IPS-18a (cell line): Measurements from ENCODE around the gene RTCA.
"Not testable (repeated sequence)": the region's sequence is repeated elsewhere in the genome, so short reads cannot be mapped to it uniquely, and the experiment has no call there.

ENCODE experiments used
- H3K27ac ChIP-seq: one replicate; pipeline ENCODE4 v1.5.1; 2013; ENCODE audit warnings: low read length
- H3K27me3 ChIP-seq: one replicate; pipeline ENCODE4 v1.6.1; 2013; ENCODE audit warnings: mild to moderate bottlenecking, low read length; ENCODE audit not compliant: control insufficient read depth, insufficient read depth
- H3K36me3 ChIP-seq: one replicate; pipeline ENCODE4 v1.6.1; 2013; ENCODE audit warnings: low read depth, low read length; ENCODE audit not compliant: control insufficient read depth
- H3K4me1 ChIP-seq: one replicate; pipeline ENCODE4 v1.6.1; 2013; ENCODE audit warnings: low read depth, low read length; ENCODE audit not compliant: control insufficient read depth
- H3K4me3 ChIP-seq: one replicate; pipeline ENCODE4 v1.5.1; 2013; ENCODE audit warnings: low read length
- H3K9ac ChIP-seq: one replicate; pipeline ENCODE4 v1.6.1; 2013; ENCODE audit warnings: mild to moderate bottlenecking, low read length, moderate library complexity
- H3K9me3 ChIP-seq: one replicate; pipeline ENCODE4 v1.6.1; 2013; ENCODE audit warnings: low read depth, low read length; ENCODE audit not compliant: control insufficient read depth

The RTCA gene

DNA sequence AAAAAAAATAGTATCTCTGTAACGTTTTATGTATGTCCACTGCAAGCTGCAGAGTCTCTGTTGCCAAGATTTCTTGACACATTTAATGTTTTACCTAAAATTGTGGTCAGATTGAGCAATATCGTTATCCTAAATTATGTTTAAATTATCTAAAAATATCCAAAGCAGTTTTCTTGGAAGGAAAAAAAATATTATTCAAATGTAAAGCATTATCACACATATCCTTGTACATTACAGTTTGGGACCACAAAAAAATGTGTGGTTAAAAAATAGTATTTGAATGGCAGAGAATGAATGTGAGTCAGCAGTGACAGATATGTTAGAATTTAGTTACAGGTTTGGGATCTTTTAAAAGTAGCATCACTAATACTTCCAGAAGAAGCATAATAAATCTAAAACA lies 65.1 kb downstream of the RTCA start:
- not testable (repeated sequence) for H3K27me3 ChIP-seq, H3K36me3 ChIP-seq, H3K27ac ChIP-seq, H3K9me3 ChIP-seq, H3K4me3 ChIP-seq, H3K9ac ChIP-seq, H3K4me1 ChIP-seq

DNA sequence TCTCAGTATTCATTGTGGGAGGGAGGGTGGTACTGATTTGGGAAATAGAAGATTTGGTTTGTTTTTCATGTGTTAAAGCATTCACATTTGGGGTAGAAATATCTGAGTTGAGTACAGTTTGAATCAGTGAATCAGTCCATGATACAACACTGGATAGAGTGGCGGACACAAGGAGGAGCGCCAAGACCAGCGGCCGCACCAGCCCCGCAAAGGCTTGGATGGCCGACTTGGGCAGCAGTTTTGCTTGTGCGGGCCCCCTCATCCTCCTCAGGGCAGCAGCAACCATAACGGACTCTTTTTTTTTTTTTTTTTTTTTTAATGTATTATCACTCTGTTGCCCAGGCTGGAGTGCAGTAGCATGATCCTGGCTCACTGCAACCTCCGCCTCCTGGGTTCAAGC lies 66.3 kb downstream of the RTCA start:
- H3K27ac ChIP-seq: no peak overlapping the region
- H3K4me1 ChIP-seq: peaks cover 3% of the 10 kb centered on the region
- H3K9ac ChIP-seq: no peak overlapping the region
- no peaks in the 10 kb centered on the region for H3K36me3 ChIP-seq
- no peaks in the 10 kb centered on the region for H3K9me3 ChIP-seq
- no peak overlapping the region for H3K4me3 ChIP-seq
- H3K27me3 ChIP-seq: no peaks in the 10 kb centered on the region

- Histone ChIP-seq H3K9me3 (no peaks in the 10 kb centered on the region), H3K4me1 (peaks cover 3% of the 10 kb centered on the region), H3K36me3 (no peaks in the 10 kb centered on the region), H3K9ac (no peak overlapping the region), H3K4me3 (no peak overlapping the region), H3K27ac (no peak overlapping the region), H3K27me3 (no peaks in the 10 kb centered on the region)
Observed at GRCh38 chr1:100335436-100335835, 69.4 kb downstream of the RTCA start.

- H3K36me3 ChIP-seq, H3K4me1 ChIP-seq, H3K27ac ChIP-seq: not testable (repeated sequence)
Observed at GRCh38 chr1:100337878-100338277, 71.9 kb downstream of the RTCA start.

DNA sequence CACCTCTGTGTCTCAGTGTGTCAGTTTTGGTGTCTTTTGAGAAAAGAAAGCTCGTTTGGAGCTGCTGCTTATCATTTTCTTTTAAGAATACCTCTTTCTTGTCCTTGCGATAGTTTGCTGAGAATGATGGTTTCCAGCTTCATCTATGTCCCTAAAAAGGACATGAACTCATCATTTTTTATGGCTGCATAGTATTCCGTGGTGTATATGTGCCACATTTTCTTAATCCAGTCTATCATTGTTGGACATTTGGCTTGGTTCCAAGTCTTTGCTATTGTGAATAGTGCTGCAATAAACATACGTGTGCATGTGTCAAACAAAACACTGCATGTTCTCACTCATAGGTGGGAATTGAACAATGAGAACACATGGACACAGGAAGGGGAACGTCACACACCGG lies 73.7 kb downstream of the RTCA start:
- H3K4me1 ChIP-seq: not testable (repeated sequence)

More at GRCh38 chr1:100337878-100338277, 71.9 kb downstream of the RTCA start:
- not testable (repeated sequence) for H3K4me3 ChIP-seq, H3K27me3 ChIP-seq, H3K9ac ChIP-seq, H3K9me3 ChIP-seq

DNA sequence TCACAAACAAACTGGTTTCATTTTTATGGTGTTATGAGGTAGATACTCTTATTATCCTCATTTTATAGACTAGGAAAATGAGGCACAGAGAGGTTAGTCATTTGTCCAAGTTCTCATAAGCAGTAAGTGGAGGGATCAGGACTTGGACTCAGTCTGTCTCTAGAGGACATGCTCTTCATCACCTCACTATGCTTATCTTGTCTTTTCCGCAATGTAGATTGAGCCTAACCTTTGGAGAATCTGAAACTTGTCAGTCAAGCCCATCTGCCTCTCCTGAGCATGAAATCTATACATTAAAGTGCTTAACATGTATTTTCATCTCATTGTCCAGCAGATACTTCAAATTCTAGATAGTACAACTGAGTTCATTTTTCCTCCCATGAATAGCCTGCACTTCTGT lies 74.5 kb downstream of the RTCA start:
- H3K36me3 ChIP-seq: no peaks in the 10 kb centered on the region
- H3K9me3 ChIP-seq: no peaks in the 10 kb centered on the region
- H3K27ac ChIP-seq: no peak overlapping the region
- no peak overlapping the region for H3K4me3 ChIP-seq
- H3K9ac ChIP-seq: no peak overlapping the region
- peaks cover 3% of the 10 kb centered on the region for H3K4me1 ChIP-seq
- no peaks in the 10 kb centered on the region for H3K27me3 ChIP-seq

More for the DNA sequence above, 73.7 kb downstream of the RTCA start:
- H3K9ac ChIP-seq, H3K4me3 ChIP-seq, H3K27me3 ChIP-seq, H3K27ac ChIP-seq, H3K36me3 ChIP-seq, H3K9me3 ChIP-seq: not testable (repeated sequence)

DNA sequence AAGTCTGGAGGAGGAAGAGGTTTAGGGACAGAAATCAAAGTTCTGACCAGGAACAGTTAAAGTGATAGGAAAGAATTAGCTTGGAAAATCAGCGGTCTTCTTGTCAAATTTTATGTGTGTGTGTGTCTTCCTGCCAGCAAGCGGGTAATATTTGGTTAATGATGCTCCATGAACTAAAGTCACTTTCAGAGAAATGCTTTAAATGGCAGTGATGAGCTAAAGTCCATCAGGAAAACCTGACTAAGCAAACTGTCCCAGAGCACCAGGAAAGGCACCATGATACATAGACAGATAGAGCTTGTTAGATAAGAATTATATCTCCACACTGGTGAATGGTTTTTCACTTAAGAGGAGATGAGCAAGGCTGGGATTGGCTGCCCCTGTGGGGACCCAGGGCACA lies 76.3 kb downstream of the RTCA start:
- H3K4me3 ChIP-seq: no peak overlapping the region
- H3K27ac ChIP-seq: no peak overlapping the region
- no peaks in the 10 kb centered on the region for H3K36me3 ChIP-seq
- H3K9me3 ChIP-seq: no peaks in the 10 kb centered on the region
- H3K4me1 ChIP-seq: no peaks in the 10 kb centered on the region
- no peak overlapping the region for H3K9ac ChIP-seq
- H3K27me3 ChIP-seq: no peaks in the 10 kb centered on the region
